Epithelial cell of esophagus (primary cell): ENCODE data around the gene OTOR.

Source experiments
- DNase-seq: peaks from one replicate; pipeline ENCODE4 v3.0.0; 2010; ENCODE audit warnings: low read depth
- H3K4me3 ChIP-seq: 2 replicates; pipeline ENCODE4 v1.5.1; 2011; ENCODE audit warnings: mild to moderate bottlenecking, low read length, control low read depth
- CTCF ChIP-seq: IDR thresholded peaks from 2 replicates; pipeline ENCODE4 v1.5.1; 2011; ENCODE audit warnings: low read depth, mild to moderate bottlenecking, low read length, control low read depth, inconsistent platforms; ENCODE audit not compliant: insufficient read depth; ENCODE audit errors: missing control alignments

Gene OTOR

GRCh38 chr20:16781496-16781895 lies 33.3 kb downstream of the OTOR start:
- no peak for TF ChIP-seq CTCF
- no peak for DNase-seq
- no peak overlapping the region for H3K4me3 ChIP-seq

- TF ChIP-seq CTCF, result no peak
Measured at GRCh38 chr20:16785226-16785625, 37.1 kb downstream of the OTOR start.

More at GRCh38 chr20:16785226-16785625, 37.1 kb downstream of the OTOR start:
- H3K4me3 ChIP-seq, result no peak overlapping the region
- DNase-seq, result no peak
